GM21381 (cell line): ENCODE measurements around the gene ADD2.
"Not testable (repeated sequence)": the region's sequence is repeated elsewhere in the genome, so short reads cannot be mapped to it uniquely, and the experiment has no call there.

Experiments
- ATAC-seq: cut with Tn5 transposase; IDR thresholded peaks from one replicate; pipeline ENCODE4 v1.9.1; 2021; ENCODE audit warnings: mild to moderate bottlenecking, moderate library complexity; ENCODE audit not compliant: unreplicated experiment

The ADD2 gene

GRCh38 chr2:70752396-70752795 lies 15.6 kb downstream of the ADD2 start:
- no peak for ATAC-seq

GRCh38 chr2:70751881-70752280 lies 16.1 kb downstream of the ADD2 start:
- ATAC-seq, result no peak

GRCh38 chr2:70750320-70750719 lies 17.7 kb downstream of the ADD2 start:
- no peak for ATAC-seq

- ATAC-seq, result no peak
Measured at GRCh38 chr2:70748002-70748784, 19.8 kb downstream of the ADD2 start.

GRCh38 chr2:70747284-70747683 lies 20.7 kb downstream of the ADD2 start:
- no peak for ATAC-seq

GRCh38 chr2:70746094-70746974 lies 21.7 kb downstream of the ADD2 start:
- no peak for ATAC-seq

- ATAC-seq, result no peak
Measured at GRCh38 chr2:70745276-70745825, 22.6 kb downstream of the ADD2 start.

- no peak for ATAC-seq
Measured at GRCh38 chr2:70744397-70744796, 23.6 kb downstream of the ADD2 start.

GRCh38 chr2:70743677-70744076 lies 24.3 kb downstream of the ADD2 start:
- no peak for ATAC-seq

GRCh38 chr2:70743068-70743467 lies 24.9 kb downstream of the ADD2 start:
- no peak for ATAC-seq

- not testable (repeated sequence) for ATAC-seq
Measured at GRCh38 chr2:70739492-70739891, 28.5 kb downstream of the ADD2 start.

GRCh38 chr2:70738159-70738558 lies 29.8 kb downstream of the ADD2 start:
- no peak for ATAC-seq

- ATAC-seq, result no peak
Measured at GRCh38 chr2:70735071-70735470, 32.9 kb downstream of the ADD2 start.

GRCh38 chr2:70733646-70734180 lies 34.3 kb downstream of the ADD2 start:
- ATAC-seq, result no peak

- no peak for ATAC-seq
Measured at GRCh38 chr2:70732766-70733645, 35.0 kb downstream of the ADD2 start.

GRCh38 chr2:70730730-70731129 lies 37.3 kb downstream of the ADD2 start:
- no peak for ATAC-seq

- ATAC-seq, result no peak
Measured at GRCh38 chr2:70729647-70730046, 38.4 kb downstream of the ADD2 start.

GRCh38 chr2:70728128-70728527 lies 39.9 kb downstream of the ADD2 start:
- ATAC-seq, result no peak

GRCh38 chr2:70726947-70727725 lies 40.9 kb downstream of the ADD2 start:
- ATAC-seq, result no peak

- no peak for ATAC-seq
Measured at GRCh38 chr2:70725505-70725904, 42.5 kb downstream of the ADD2 start.
